Thymus (tissue), 11 donors: ENCODE measurements around the gene RERGL. TPM values are rescaled to one million over a fixed set of nuclear protein-coding genes. Genes with fewer than 3 reads are reported as not detected.
"Not testable (repeated sequence)": the region's sequence is repeated elsewhere in the genome, so short reads cannot be mapped to it uniquely, and the experiment has no call there.

Experiments
- DNase-seq, 9 donors: peaks; one replicate each; pipeline ENCODE4 v3.0.0-alpha.2; 2013; ENCODE audit warnings: low spot score in 9 of 9, low read depth in 6 of 9, missing footprints in 1 of 9
- H3K27ac ChIP-seq, 2 donors: one replicate each; pipeline ENCODE4 v1.5.1; 2013; ENCODE audit warnings: control low read depth in 1 of 2, low read depth in 1 of 2, low read length in 1 of 2, mild to moderate bottlenecking in 1 of 2, moderate library complexity in 1 of 2
- H3K27me3 ChIP-seq, 2 donors: one replicate each; pipeline ENCODE4 v1.5.1; 2013; ENCODE audit warnings: low read length in 1 of 2; ENCODE audit not compliant: control insufficient read depth in 2 of 2, insufficient read depth in 1 of 2
- H3K36me3 ChIP-seq, 2 donors: one replicate each; pipeline ENCODE4 v1.5.1; 2013; ENCODE audit warnings: low read length in 1 of 2, mild to moderate bottlenecking in 1 of 2, moderate library complexity in 1 of 2; ENCODE audit not compliant: control insufficient read depth in 2 of 2, insufficient read depth in 2 of 2
- H3K4me1 ChIP-seq, 2 donors: one replicate each; pipeline ENCODE4 v1.5.1; 2013; ENCODE audit warnings: low read length in 2 of 2; ENCODE audit not compliant: control insufficient read depth in 2 of 2, insufficient read depth in 2 of 2
- H3K4me3 ChIP-seq, 2 donors: one replicate each; pipeline ENCODE4 v1.5.1; 2013; ENCODE audit warnings: low read length in 2 of 2, control low read depth in 1 of 2, mild to moderate bottlenecking in 1 of 2
- H3K9me3 ChIP-seq, 2 donors: one replicate each; pipeline ENCODE4 v1.5.1; 2013; ENCODE audit warnings: low read length in 1 of 2, mild to moderate bottlenecking in 1 of 2; ENCODE audit not compliant: control insufficient read depth in 2 of 2, insufficient read depth in 1 of 2
- WGBS: extraction: QIAGEN DNeasy Blood & Tissue Kit; methylation state at CpG from one replicate; pipeline ENCODE4 v1.1.7; 2013; 5-methylcytosine and 5-hydroxymethylcytosine counted together
- polyA plus RNA-seq: library from polyadenylated mRNA; stranded (reverse); fragments of 200-250 nt; gene quantifications from one replicate; pipeline ENCODE4 v1.2.3, GENCODE V29; 2013
- total RNA-seq: library from RNA; stranded (reverse); fragments of 120-200 nt; gene quantifications from one replicate; pipeline ENCODE4 v1.2.4, GENCODE V29; 2013
- donor health status: healthy.

Gene RERGL
- total and polyA plus RNA-seq, 2 donors = 0.24 to 17.0 TPM

- WGBS = 98% methylated on average over 1 of the region's 1 CpG
- H3K27me3 ChIP-seq = no peaks in the 10 kb centered on the region
- no peak overlapping the region for H3K4me3 ChIP-seq
Observed at GRCh38 chr12:18057051-18057450, 32.9 kb downstream of the RERGL start.

GRCh38 chr12:18054925-18055619 lies 34.9 kb downstream of the RERGL start:
- Histone ChIP-seq H3K27me3 (no peaks in the 10 kb centered on the region), H3K4me3 (no peak overlapping the region), H3K9me3 (peaks cover 0 to 10% of the 10 kb centered on the region in 2 donors), H3K27ac (no peak overlapping the region), H3K4me1 (no peaks in the 10 kb centered on the region), H3K36me3 (no peaks in the 10 kb centered on the region)
- 90% methylated on average over 2 of the region's 2 CpGs for WGBS
- DNase-seq = no peak

More at GRCh38 chr12:18057051-18057450, 32.9 kb downstream of the RERGL start:
- H3K36me3 ChIP-seq = no peaks in the 10 kb centered on the region
- DNase-seq = no peak
- no peak overlapping the region for H3K27ac ChIP-seq
- no peaks in the 10 kb centered on the region for H3K4me1 ChIP-seq
- H3K9me3 ChIP-seq = peaks cover 0 to 10% of the 10 kb centered on the region in 2 donors

GRCh38 chr12:18045446-18045992 lies 44.5 kb downstream of the RERGL start:
- H3K9me3 ChIP-seq = peaks cover 0 to under 1% of the 10 kb centered on the region in 2 donors
- no peak overlapping the region for H3K27ac ChIP-seq
- no peaks in the 10 kb centered on the region for H3K27me3 ChIP-seq
- no peaks in the 10 kb centered on the region for H3K36me3 ChIP-seq
- WGBS = 93% methylated on average over 7 of the region's 7 CpGs
- H3K4me3 ChIP-seq = no peak overlapping the region
- DNase-seq = no peak
- H3K4me1 ChIP-seq = no peaks in the 10 kb centered on the region

- H3K36me3 ChIP-seq, H3K4me3 ChIP-seq, H3K4me1 ChIP-seq, H3K27me3 ChIP-seq, DNase-seq, H3K27ac ChIP-seq: not testable (repeated sequence)
- peaks cover 0 to 10% of the 10 kb centered on the region in 2 donors for H3K9me3 ChIP-seq
- WGBS = 95% methylated on average over 27 of the region's 27 CpGs
Observed at GRCh38 chr12:18040060-18040742, 49.8 kb downstream of the RERGL start.

Other genes starting within 250 kb of the RERGL start
- 0.05 TPM for gene PIK3C2G, start 171.3 kb upstream of the RERGL start, total RNA-seq
- gene PIK3C2G, start 171.3 kb upstream of the RERGL start, polyA plus RNA-seq = 0.05 TPM